ENCODE data around the gene SNAP47. TPM values are rescaled to one million over a fixed set of nuclear protein-coding genes. Genes with fewer than 3 reads are reported as not detected.

The SNAP47 gene
- total and polyA plus RNA-seq, 2 of the 4 experiments (the other 2 are of a cell fraction): 39.4 to 72.9 TPM

- Histone ChIP-seq H3K4me1 (ENCODE audit: control insufficient read depth, insufficient read depth, low read length) (peaks cover 2% of the 10 kb centered on the region; the same call in 1 of the 2 replicates), H3K4me2 (ENCODE audit: low read depth, low read length) (no peak overlapping the region), H2AK9ac (replicated peaks; ENCODE audit: low read depth, low read length, poor library complexity) (no peak overlapping the region), H3K27ac (ENCODE audit: insufficient read depth, low read length) (no peak overlapping the region), H2AK5ac (ENCODE audit: low read depth, low read length) (no peak overlapping the region), H4K20me1 (ENCODE audit: insufficient read depth, low read length) (peaks cover 55% of the 10 kb centered on the region), H3K36me3 (ENCODE audit: control insufficient read depth, insufficient read depth, low read length) (peaks cover 27% of the 10 kb centered on the region), H2BK20ac (ENCODE audit: low read depth, low read length) (no peak overlapping the region), H3K18ac (ENCODE audit: low read depth, low read length) (no peak overlapping the region), H4K91ac (ENCODE audit: insufficient read depth, low read depth, low read length) (no peak overlapping the region), H4K5ac (ENCODE audit: low read depth, low read length) (no peak overlapping the region), H3K27me3 (ENCODE audit: control insufficient read depth, insufficient read depth, low read length) (no peaks in the 10 kb centered on the region), H3K9me3 (ENCODE audit: control insufficient read depth, insufficient read depth, low read length) (no peaks in the 10 kb centered on the region), H3K23ac (ENCODE audit: low read depth, low read length) (no peak overlapping the region), H2BK120ac (ENCODE audit: low read depth, low read length) (no peak overlapping the region), H2AFZ (replicated peaks; ENCODE audit: low read length, poor library complexity) (no peak overlapping the region), H3K9me1 (ENCODE audit: insufficient read depth, low read length) (peaks cover 4% of the 10 kb centered on the region; the same call in 1 of the 2 replicates), H3K9ac (ENCODE audit: low read depth, low read length) (no peak overlapping the region), H2BK15ac (ENCODE audit: low read depth, low read length) (no peak overlapping the region), H4K8ac (ENCODE audit: low read depth in 2 of 2, low read length in 2 of 2) (no peak overlapping the region), H3K4me3 (ENCODE audit: insufficient read depth, low read depth, low read length) (no peak overlapping the region), H3K79me1 (ENCODE audit: low read depth in 1 of 2, low read length in 2 of 2) (peaks cover 38 to 80% of the 10 kb centered on the region in 2 experiments), H3K14ac (replicated peaks; ENCODE audit: low read depth, low read length) (no peak overlapping the region), H3K4ac (ENCODE audit: low read depth, low read length) (no peak overlapping the region), H2BK5ac (ENCODE audit: low read depth, low read length, poor library complexity, severe bottlenecking) (no peak overlapping the region), H3K56ac (ENCODE audit: extremely low read depth, insufficient read depth, low read length) (no peak overlapping the region)
- intact Hi-C loops (cut with micrococcal nuclease): no loop called here
- POLR2A ChIA-PET (ENCODE audit: unreplicated experiment): interaction anchor here (0.5 kb wide), 1 partner anchor 36 kb away, joined by 6 read pairs; no protein-coding TSS in a partner anchor
- CTCF ChIA-PET: no interaction called here
- no peak for TF ChIP-seq ELK1 (IDR thresholded peaks at IDR 0.05; ENCODE audit: borderline replicate concordance, low read depth, low read length)
- TF ChIP-seq CHD1 (IDR thresholded peaks at IDR 0.05; ENCODE audit: low read depth, low read length): no peak
- no peak for TF ChIP-seq MAZ (IDR thresholded peaks at IDR 0.05; ENCODE audit: borderline replicate concordance, low read depth, low read length)
- no peak for TF ChIP-seq FOS (IDR thresholded peaks at IDR 0.05; ENCODE audit: low read depth, low read length)
- TF ChIP-seq MXI1 (IDR thresholded peaks at IDR 0.05; ENCODE audit: borderline replicate concordance, low read depth, low read length): no peak
- no peak for TF ChIP-seq USF2 (IDR thresholded peaks at IDR 0.05; ENCODE audit: low read depth, low read length)
- TF ChIP-seq MAFK (IDR thresholded peaks at IDR 0.05; ENCODE audit: low read depth, low read length): no peak
- no peak for TF ChIP-seq POLR2A (IDR thresholded peaks at IDR 0.05; ENCODE audit: low read depth, low read length)
- no peak for TF ChIP-seq RFX5 (IDR thresholded peaks at IDR 0.05; ENCODE audit: low read depth, low read length)
- TF ChIP-seq CEBPB (IDR thresholded peaks at IDR 0.05; ENCODE audit: low read depth, low read length): no peak
- no peak for TF ChIP-seq RCOR1 (IDR thresholded peaks at IDR 0.05; ENCODE audit: insufficient replicate concordance, low read length)
- TF ChIP-seq SMC3 (IDR thresholded peaks at IDR 0.05; ENCODE audit: low read depth, low read length): no peak
- TF ChIP-seq RAD21 (IDR thresholded peaks at IDR 0.05; ENCODE audit: low read length): no peak
- no peak for TF ChIP-seq CTCF (conservative IDR thresholded peaks at IDR 0.05; ENCODE audit: low read depth, low read length)
- no peak for TF ChIP-seq NFE2L2 (IDR thresholded peaks at IDR 0.05; ENCODE audit: low read depth, low read length)
- TF ChIP-seq BHLHE40 (IDR thresholded peaks at IDR 0.05; ENCODE audit: low read depth, low read length): no peak
- DNase-seq: no peak
- dilution Hi-C loops (cut with HindIII; ENCODE audit: low sequenced_read_pairs, unreplicated experiment): no loop called here
- in situ Hi-C loops (cut with MboI; ENCODE audit: low sequenced_read_pairs): no loop called here
- no TSS peak for BruUV-seq (replicated peaks)
- ATAC-seq (ENCODE audit: low read depth): no peak
- WGBS, 2 experiments (ENCODE audit: extremely low coverage in 2 of 2, insufficient read length in 1 of 2): 91% methylated on average over 13 of the region's 18 CpGs; no CpG with 5 or more reads in 1 of the 2 experiments
Observed at GRCh38 chr1:227747948-227748495, 12.8 kb downstream of the SNAP47 start.

All from IMR-90 (cell line).